C4-2B (cell line): ENCODE data around the gene CCDC188.

Experiments
- H3K27ac ChIP-seq: fragments of 450-650 bp; 2 replicates; pipeline ENCODE4 v1.5.1; 2017
- CTCF ChIP-seq: fragments of 450-650 bp; conservative IDR thresholded peaks from 2 replicates; pipeline ENCODE4 v1.5.1; 2017; ENCODE audit warnings: mild to moderate bottlenecking
- ZFX ChIP-seq: fragments of 450-650 bp; IDR thresholded peaks from 2 replicates; pipeline ENCODE4 v1.6.1; 2017

Gene CCDC188

GRCh38 chr22:20150381-20151275 lies at the start of gene CCDC188:
TSS of gene CCDC188 (minus strand) at chr22:20151055. CDS start at chr22:20150986, 69 bp downstream.
- TF ChIP-seq CTCF, result no peak
- TF ChIP-seq ZFX, result no peak
- no peak within 1 kb of the TSS for H3K27ac ChIP-seq

- TF ChIP-seq ZFX (no peak), CTCF (no peak)
- H3K27ac ChIP-seq, result peak overlapping the region; percentile 57; the same call in 1 of the 2 replicates
These were observed 49.1 kb upstream of the CCDC188 start for GRCh38 chr22:20199906-20200305.

GRCh38 chr22:20199413-20199842 lies 48.6 kb upstream of the CCDC188 start:
- no peak for TF ChIP-seq CTCF
- TF ChIP-seq ZFX, result no peak
- no peak overlapping the region; the same call in 1 of the 2 replicates for H3K27ac ChIP-seq

GRCh38 chr22:20198557-20199319 lies 47.9 kb upstream of the CCDC188 start:
- no peak for TF ChIP-seq ZFX
- TF ChIP-seq CTCF, result no peak
- H3K27ac ChIP-seq, result peak overlapping the region; percentile 37

GRCh38 chr22:20197407-20198030 lies 46.7 kb upstream of the CCDC188 start:
- peak overlapping the region; percentile 37; the same call in 1 of the 2 replicates for H3K27ac ChIP-seq
- TF ChIP-seq ZFX, result no peak
- TF ChIP-seq CTCF, result no peak

GRCh38 chr22:20196094-20196842 lies 45.4 kb upstream of the CCDC188 start:
- TF ChIP-seq CTCF, result no peak
- no peak for TF ChIP-seq ZFX
- no peak overlapping the region for H3K27ac ChIP-seq
